ENCODE data around the gene SPRR2A.
"Not testable (repeated sequence)": the region's sequence is repeated elsewhere in the genome, so short reads cannot be mapped to it uniquely, and the experiment has no call there.

SPRR2A gene

DNA sequence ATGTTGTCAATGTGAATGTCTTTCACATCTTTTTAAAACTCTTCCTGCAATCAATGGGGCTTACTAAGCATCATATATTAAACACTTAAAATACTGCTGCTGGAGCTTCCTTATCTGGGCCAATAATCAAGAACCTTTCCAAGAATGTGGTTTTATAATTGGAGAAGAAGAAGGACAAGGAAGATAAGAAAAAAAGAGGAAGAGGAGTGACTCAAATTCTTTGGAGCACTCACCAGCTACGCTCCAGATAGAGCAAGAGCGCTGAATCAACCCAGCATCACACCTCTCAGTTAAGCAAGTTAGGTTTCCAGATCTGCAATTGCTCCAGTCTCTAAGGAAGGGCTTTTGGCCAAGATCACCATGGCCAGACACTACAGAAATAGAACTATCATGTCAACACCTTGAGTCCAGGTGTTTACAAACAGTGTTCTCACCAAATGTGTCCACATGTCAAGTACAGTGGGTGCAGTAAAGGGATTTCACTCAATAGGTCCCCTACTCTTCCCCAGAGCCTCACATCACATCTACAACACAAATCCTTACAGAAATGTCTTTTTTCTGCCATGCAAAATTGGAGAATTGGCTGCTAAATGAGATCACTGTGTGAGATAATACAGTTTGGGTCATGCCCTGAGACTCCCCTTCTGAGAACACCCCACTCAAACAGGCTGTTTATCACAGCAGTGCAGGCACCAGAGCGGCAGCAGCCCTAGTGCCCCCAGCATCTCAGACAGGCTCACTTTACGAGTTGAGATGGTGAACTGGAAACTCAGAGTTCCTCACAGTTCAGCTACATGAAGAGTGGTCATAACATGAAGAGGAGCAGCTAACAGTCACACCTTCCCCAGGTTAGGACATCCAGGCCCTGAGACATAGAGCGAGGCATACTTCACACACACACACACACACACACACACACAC is 15.8 kb upstream of the SPRR2A start:
- no peak for DNase-seq (ENCODE audit: low read depth)
- H3K4me3 ChIP-seq (replicated peaks; ENCODE audit: low read depth, low read length): no peak overlapping the region
- TF ChIP-seq, protein P1, sequence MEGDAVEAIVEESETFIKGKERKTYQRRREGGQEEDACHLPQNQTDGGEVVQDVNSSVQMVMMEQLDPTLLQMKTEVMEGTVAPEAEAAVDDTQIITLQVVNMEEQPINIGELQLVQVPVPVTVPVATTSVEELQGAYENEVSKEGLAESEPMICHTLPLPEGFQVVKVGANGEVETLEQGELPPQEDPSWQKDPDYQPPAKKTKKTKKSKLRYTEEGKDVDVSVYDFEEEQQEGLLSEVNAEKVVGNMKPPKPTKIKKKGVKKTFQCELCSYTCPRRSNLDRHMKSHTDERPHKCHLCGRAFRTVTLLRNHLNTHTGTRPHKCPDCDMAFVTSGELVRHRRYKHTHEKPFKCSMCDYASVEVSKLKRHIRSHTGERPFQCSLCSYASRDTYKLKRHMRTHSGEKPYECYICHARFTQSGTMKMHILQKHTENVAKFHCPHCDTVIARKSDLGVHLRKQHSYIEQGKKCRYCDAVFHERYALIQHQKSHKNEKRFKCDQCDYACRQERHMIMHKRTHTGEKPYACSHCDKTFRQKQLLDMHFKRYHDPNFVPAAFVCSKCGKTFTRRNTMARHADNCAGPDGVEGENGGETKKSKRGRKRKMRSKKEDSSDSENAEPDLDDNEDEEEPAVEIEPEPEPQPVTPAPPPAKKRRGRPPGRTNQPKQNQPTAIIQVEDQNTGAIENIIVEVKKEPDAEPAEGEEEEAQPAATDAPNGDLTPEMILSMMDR (IDR thresholded peaks at IDR 0.05; ENCODE audit: low read length, missing control alignments): no peak

DNA sequence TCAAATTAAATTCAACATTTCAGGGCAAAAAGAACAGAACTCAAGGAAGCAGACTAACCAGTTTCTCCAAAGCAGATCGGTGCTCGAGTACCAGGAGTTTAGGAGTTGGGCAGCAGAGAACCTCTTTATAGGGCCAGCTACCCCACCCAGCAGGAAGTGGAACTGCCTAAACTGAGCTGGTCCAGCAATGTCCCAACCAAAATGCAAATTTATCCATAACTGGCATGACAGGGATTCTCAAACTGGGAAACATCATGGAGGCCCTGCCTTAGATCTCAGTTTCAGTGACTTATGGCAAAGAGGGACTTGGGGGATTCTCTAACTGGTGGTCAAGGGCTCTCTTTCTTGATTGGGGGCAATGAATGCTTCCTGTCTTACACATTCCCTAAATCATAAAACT is 14.2 kb upstream of the SPRR2A start, which contains the start of gene SPRR2B:
TSS of gene SPRR2B (minus strand) at position 101 of the 400 bp plus-strand sequence. CDS start 772 bp downstream, outside the sequence.
- no peak within 1 kb of the TSS for H3K4me3 ChIP-seq (replicated peaks; ENCODE audit: low read depth, low read length)
- TF ChIP-seq, protein P1 (IDR thresholded peaks at IDR 0.05; ENCODE audit: low read length, missing control alignments): no peak
- no peak for DNase-seq (ENCODE audit: low read depth)

DNA sequence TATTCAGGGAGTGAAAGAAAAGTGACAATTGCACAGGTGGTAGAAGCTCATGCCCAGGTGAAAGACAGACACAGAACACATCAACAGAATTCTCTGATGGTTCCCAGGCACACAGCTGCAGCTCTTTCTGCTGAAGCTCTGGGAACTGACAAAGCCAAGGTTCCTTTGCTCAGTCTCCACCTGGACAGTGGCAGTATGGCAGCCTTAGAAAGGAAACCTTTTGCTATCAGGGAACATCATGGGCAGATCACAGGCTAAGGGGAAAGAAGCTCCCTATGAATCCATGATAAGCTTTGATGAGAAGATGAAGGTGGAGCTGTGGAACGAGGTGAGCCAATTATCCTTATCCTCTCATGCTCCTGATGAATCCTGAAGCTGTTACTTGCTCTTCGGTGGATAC is 12.9 kb upstream of the SPRR2A start:
- DNase-seq (ENCODE audit: low read depth): no peak
- no peak overlapping the region for H3K4me3 ChIP-seq (replicated peaks; ENCODE audit: low read depth, low read length)
- TF ChIP-seq, protein P1 (IDR thresholded peaks at IDR 0.05; ENCODE audit: low read length, missing control alignments): no peak

DNA sequence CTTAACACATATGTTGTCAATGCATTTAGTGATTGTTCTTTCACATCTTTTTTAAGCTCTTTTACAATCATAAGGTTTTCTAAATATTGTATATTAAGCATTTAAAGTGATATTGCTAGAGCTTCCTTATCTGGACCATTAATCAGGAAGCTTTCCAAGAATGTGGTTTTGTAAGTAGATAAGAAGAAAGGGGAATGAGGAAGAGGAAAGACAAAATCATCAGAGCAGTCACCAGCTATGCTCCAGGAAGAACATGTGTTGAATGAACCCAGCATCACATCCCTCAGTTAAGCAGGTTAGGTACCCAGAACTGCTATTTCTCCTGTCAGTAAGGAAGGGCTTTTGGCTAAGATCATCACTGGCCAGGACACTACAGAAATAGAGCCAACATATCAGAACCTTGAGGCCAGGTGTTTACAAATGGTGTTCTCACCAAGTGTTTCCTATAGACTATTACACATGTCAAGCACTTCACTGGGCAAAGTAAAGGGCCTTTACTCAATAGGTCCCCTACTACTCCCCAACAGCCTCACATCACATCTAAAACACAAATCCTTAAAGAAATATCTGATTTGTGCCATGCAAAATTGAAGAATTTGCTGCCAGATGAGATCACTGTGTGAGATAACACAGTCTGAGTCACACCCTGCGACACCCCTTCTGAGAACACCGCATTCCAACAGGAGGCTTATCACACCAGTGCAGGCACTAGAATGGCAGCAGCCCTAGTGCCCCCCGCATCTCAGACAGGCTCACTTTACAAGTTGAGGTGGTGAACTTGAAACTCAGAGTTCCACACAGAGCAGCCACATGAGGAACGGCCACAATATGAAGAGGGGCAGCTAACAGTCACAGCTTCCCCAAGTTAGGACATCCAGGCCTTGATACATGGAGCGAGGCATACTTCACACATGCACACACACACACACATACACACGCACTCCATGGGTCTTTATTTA is 1.8 kb upstream of the SPRR2A start:
- TF ChIP-seq, protein P1 (IDR thresholded peaks at IDR 0.05; ENCODE audit: low read length, missing control alignments): no peak
- DNase-seq (ENCODE audit: low read depth): no peak

DNA sequence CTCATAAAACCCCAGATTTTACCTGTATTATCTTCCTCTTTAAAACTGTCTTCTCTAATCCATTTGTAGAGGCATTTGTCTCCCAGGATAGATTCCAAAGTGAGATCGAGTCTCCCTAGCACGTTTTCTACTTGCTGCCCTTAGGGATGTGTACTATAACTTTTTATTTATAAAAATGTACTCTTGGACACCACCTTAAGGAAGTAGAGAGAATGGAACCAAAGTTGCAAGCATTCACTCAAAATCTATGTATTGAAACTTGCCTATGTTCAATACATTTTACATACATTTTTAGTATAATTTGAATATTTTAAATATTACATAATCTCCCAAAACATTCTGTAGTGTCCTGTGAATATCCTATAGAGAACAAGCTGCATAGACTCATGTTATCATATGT is 842 bp upstream of the SPRR2A start:
- H3K4me3 ChIP-seq (replicated peaks; ENCODE audit: low read depth, low read length): no peak overlapping the region
- DNase-seq (ENCODE audit: low read depth): no peak
- TF ChIP-seq, protein P1 (IDR thresholded peaks at IDR 0.05; ENCODE audit: low read length, missing control alignments): no peak

More for the DNA sequence above, 1.8 kb upstream of the SPRR2A start:
- H3K4me3 ChIP-seq (replicated peaks; ENCODE audit: low read depth, low read length): no peak overlapping the region

DNA sequence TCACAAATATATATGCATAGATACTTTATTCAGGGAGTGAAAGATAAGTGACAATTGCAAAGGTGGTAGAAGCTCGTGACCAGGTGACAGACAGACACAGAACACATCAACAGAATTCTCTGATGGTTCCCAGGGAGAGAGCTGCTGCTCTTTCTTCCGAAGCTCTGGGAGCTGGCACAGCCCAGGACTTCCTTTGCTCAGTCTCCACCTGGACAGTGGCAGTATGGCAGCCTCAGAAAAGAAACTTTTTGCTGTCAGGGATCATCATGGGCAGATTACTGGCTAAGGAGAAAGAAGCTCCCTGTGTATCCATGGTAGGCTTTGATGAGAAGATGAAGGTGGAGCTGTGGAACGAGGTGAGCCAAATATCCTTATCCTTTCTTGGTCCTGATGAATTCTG is 1.2 kb downstream of the SPRR2A start:
- not testable (repeated sequence) for H3K4me3 ChIP-seq (replicated peaks; ENCODE audit: low read depth, low read length); DNase-seq (ENCODE audit: low read depth)

DNA sequence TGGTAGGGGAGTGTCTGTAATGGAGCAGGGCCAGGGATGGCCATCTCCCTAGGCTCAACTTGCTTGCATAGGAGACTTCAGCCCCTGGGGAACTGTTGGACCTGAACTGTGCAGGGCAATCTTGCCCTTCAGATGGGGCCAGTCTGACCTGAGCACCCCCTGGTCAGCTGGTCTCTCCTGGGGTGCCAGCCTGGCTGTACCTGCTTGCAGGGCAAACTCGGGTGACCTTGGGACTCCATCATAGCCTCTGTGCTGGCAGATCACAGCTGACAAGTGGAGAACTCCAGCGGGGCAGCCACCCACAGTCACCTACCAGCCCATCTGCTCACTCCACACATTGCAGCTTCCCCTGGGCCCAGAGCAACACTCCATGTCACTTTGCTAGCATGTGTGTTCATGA is 8.1 kb downstream of the SPRR2A start:
- TF ChIP-seq, protein P1 (IDR thresholded peaks at IDR 0.05; ENCODE audit: low read length, missing control alignments): no peak
- no peak for DNase-seq (ENCODE audit: low read depth)
- H3K4me3 ChIP-seq (replicated peaks; ENCODE audit: low read depth, low read length): no peak overlapping the region
